ENCODE results near the gene RIMBP2.

Gene RIMBP2

GRCh38 chr12:130460611-130461446, 255.3 kb downstream of the RIMBP2 start:
- peak; percentile 2 for DNase-seq (ENCODE audit: low spot score)

GRCh38 chr12:130459916-130460315, 256.2 kb downstream of the RIMBP2 start:
- DNase-seq (ENCODE audit: low spot score): no peak

- DNase-seq (ENCODE audit: low spot score): no peak
Measured at GRCh38 chr12:130458341-130458740, 257.8 kb downstream of the RIMBP2 start.

- DNase-seq (ENCODE audit: low spot score): no peak
Measured at GRCh38 chr12:130457215-130457614, 258.9 kb downstream of the RIMBP2 start.

- no peak for DNase-seq (ENCODE audit: low spot score)
Measured at GRCh38 chr12:130456375-130457199, 259.5 kb downstream of the RIMBP2 start.

GRCh38 chr12:130455161-130455560, 260.9 kb downstream of the RIMBP2 start:
- no peak for DNase-seq (ENCODE audit: low spot score)

- DNase-seq (ENCODE audit: low spot score): no peak
Measured at GRCh38 chr12:130454296-130454695, 261.8 kb downstream of the RIMBP2 start.

- no peak for DNase-seq (ENCODE audit: low spot score)
Measured at GRCh38 chr12:130452546-130452945, 263.6 kb downstream of the RIMBP2 start.

- DNase-seq (ENCODE audit: low spot score): no peak
Measured at GRCh38 chr12:130451001-130451930, 264.8 kb downstream of the RIMBP2 start.

GRCh38 chr12:130449291-130449690, 266.8 kb downstream of the RIMBP2 start:
- no peak for DNase-seq (ENCODE audit: low spot score)

- no peak for DNase-seq (ENCODE audit: low spot score)
Measured at GRCh38 chr12:130448044-130448821, 267.9 kb downstream of the RIMBP2 start.

- DNase-seq (ENCODE audit: low spot score): no peak
Measured at GRCh38 chr12:130447655-130447965, 268.5 kb downstream of the RIMBP2 start.

- DNase-seq (ENCODE audit: low spot score): no peak
Measured at GRCh38 chr12:130446846-130447654, 269.0 kb downstream of the RIMBP2 start.

- no peak for DNase-seq (ENCODE audit: low spot score)
Measured at GRCh38 chr12:130444986-130445385, 271.1 kb downstream of the RIMBP2 start.

GRCh38 chr12:130444061-130444460, 272.0 kb downstream of the RIMBP2 start:
- no peak for DNase-seq (ENCODE audit: low spot score)

GRCh38 chr12:130441771-130442760, 274.0 kb downstream of the RIMBP2 start:
- DNase-seq (ENCODE audit: low spot score): no peak

- no peak for DNase-seq (ENCODE audit: low spot score)
Measured at GRCh38 chr12:130440411-130441080, 275.6 kb downstream of the RIMBP2 start.

GRCh38 chr12:130439250-130439649, 276.8 kb downstream of the RIMBP2 start:
- no peak for DNase-seq (ENCODE audit: low spot score)

- no peak for DNase-seq (ENCODE audit: low spot score)
Measured at GRCh38 chr12:130438711-130439110, 277.4 kb downstream of the RIMBP2 start.

Measured in RKO (cell line).